Measurements from ENCODE around the gene SVOPL.

SVOPL gene

DNA sequence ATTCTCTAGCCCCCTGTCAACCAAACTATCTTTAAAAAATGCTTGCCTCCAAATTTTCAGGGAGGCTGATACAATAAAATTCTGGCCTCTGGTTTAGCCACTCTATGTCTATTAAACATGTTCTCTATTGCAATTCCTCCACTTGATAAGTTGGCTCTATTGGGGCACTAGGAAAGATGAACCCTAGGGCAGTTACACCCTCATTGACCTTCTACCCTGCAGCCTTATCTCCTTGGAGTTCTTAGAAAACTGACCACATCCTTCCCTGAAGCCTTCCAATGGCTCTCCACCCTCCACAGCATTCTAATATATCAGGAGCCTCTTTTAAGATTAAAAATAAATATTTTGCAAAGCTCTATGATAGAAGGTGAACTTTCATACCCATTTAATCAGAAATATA, 30.6 kb downstream of the SVOPL start:
- Histone ChIP-seq H3K14ac (ENCODE audit: low read length in 2 of 2) (no peak overlapping the region), H3K27me3 (ENCODE audit: control insufficient read depth in 1 of 2, insufficient read depth in 1 of 2, low read length in 2 of 2) (peaks cover under 1 to 26% of the 10 kb centered on the region in 2 experiments), H2BK120ac (ENCODE audit: low read depth, low read length) (no peak overlapping the region), H3K23ac (ENCODE audit: low read length in 2 of 2) (no peak overlapping the region), H3K27ac (ENCODE audit: low read length, poor library complexity, severe bottlenecking) (no peak overlapping the region), H2AFZ (ENCODE audit: low read depth, low read length) (no peak overlapping the region), H2BK12ac (ENCODE audit: low read length in 2 of 2) (no peak overlapping the region), H3K36me3 (ENCODE audit: control insufficient read depth in 1 of 2, insufficient read depth in 2 of 2, low read depth in 1 of 2, low read length in 2 of 2) (no peaks in the 10 kb centered on the region), H2BK15ac (ENCODE audit: low read depth, poor library complexity, severe bottlenecking) (no peak overlapping the region), H3K9ac (ENCODE audit: low read length) (no peak overlapping the region), H3K4ac (ENCODE audit: low read depth in 1 of 2, low read length in 2 of 2) (no peak overlapping the region), H3K18ac (ENCODE audit: low read depth in 1 of 2, low read length in 2 of 2) (no peak overlapping the region), H3K4me2 (ENCODE audit: low read length, poor library complexity, severe bottlenecking) (no peak overlapping the region), H3K4me1 (ENCODE audit: control insufficient read depth, insufficient read depth, low read depth, low read length) (no peaks in the 10 kb centered on the region), H4K8ac (ENCODE audit: low read length) (no peak overlapping the region), H2BK5ac (ENCODE audit: low read depth, low read length, poor library complexity, severe bottlenecking) (no peak overlapping the region), H2AK5ac (ENCODE audit: low read length, severe bottlenecking) (no peak overlapping the region), H3K4me3 (ENCODE audit: insufficient read depth in 1 of 2, low read depth in 1 of 2, low read length in 2 of 2) (no peak overlapping the region), H4K91ac (ENCODE audit: low read length) (no peak overlapping the region), H3K9me3 (ENCODE audit: control insufficient read depth, low read length) (no peaks in the 10 kb centered on the region), H3K79me1 (replicated peaks; ENCODE audit: low read length, poor library complexity, severe bottlenecking) (no peaks in the 10 kb centered on the region)
- no peak for DNase-seq

GRCh38 chr7:138669364-138669763, 31.8 kb downstream of the SVOPL start:
- Histone ChIP-seq H3K27me3 (ENCODE audit: control insufficient read depth in 1 of 2, insufficient read depth in 1 of 2, low read length in 2 of 2) (peaks cover 7 to 26% of the 10 kb centered on the region in 2 experiments), H2AK5ac (ENCODE audit: low read length, severe bottlenecking) (no peak overlapping the region), H3K9me3 (ENCODE audit: control insufficient read depth, low read length) (no peaks in the 10 kb centered on the region), H4K8ac (ENCODE audit: low read length) (no peak overlapping the region), H2BK12ac (ENCODE audit: low read length in 2 of 2) (no peak overlapping the region), H3K23ac (ENCODE audit: low read length in 2 of 2) (no peak overlapping the region), H3K18ac (ENCODE audit: low read depth in 1 of 2, low read length in 2 of 2) (no peak overlapping the region), H3K14ac (ENCODE audit: low read length in 2 of 2) (no peak overlapping the region), H3K27ac (ENCODE audit: low read length, poor library complexity, severe bottlenecking) (no peak overlapping the region), H2BK15ac (ENCODE audit: low read depth, poor library complexity, severe bottlenecking) (no peak overlapping the region), H3K4me2 (ENCODE audit: low read length, poor library complexity, severe bottlenecking) (no peak overlapping the region), H4K91ac (ENCODE audit: low read length) (no peak overlapping the region), H3K4me3 (ENCODE audit: insufficient read depth in 1 of 2, low read depth in 1 of 2, low read length in 2 of 2) (no peak overlapping the region), H2AFZ (ENCODE audit: low read depth, low read length) (no peak overlapping the region), H2BK120ac (ENCODE audit: low read depth, low read length) (no peak overlapping the region), H3K36me3 (ENCODE audit: control insufficient read depth in 1 of 2, insufficient read depth in 2 of 2, low read depth in 1 of 2, low read length in 2 of 2) (no peaks in the 10 kb centered on the region), H3K79me1 (replicated peaks; ENCODE audit: low read length, poor library complexity, severe bottlenecking) (no peaks in the 10 kb centered on the region), H2BK5ac (ENCODE audit: low read depth, low read length, poor library complexity, severe bottlenecking) (no peak overlapping the region), H3K4ac (ENCODE audit: low read depth in 1 of 2, low read length in 2 of 2) (no peak overlapping the region), H3K9ac (ENCODE audit: low read length) (no peak overlapping the region), H3K4me1 (ENCODE audit: control insufficient read depth, insufficient read depth, low read depth, low read length) (peaks cover 3% of the 10 kb centered on the region)
- 77% methylated on average over 3 of the region's 4 CpGs for WGBS
- no peak for DNase-seq

- Histone ChIP-seq H3K9ac (ENCODE audit: low read length) (no peak overlapping the region), H2BK5ac (ENCODE audit: low read depth, low read length, poor library complexity, severe bottlenecking) (no peak overlapping the region), H3K4ac (ENCODE audit: low read depth in 1 of 2, low read length in 2 of 2) (no peak overlapping the region), H3K9me3 (ENCODE audit: control insufficient read depth, low read length) (no peaks in the 10 kb centered on the region), H3K4me3 (ENCODE audit: insufficient read depth in 1 of 2, low read depth in 1 of 2, low read length in 2 of 2) (no peak overlapping the region), H3K4me1 (ENCODE audit: control insufficient read depth, insufficient read depth, low read depth, low read length) (peaks cover 7% of the 10 kb centered on the region), H2AK5ac (ENCODE audit: low read length, severe bottlenecking) (no peak overlapping the region), H3K23ac (ENCODE audit: low read length in 2 of 2) (no peak overlapping the region), H3K4me2 (ENCODE audit: low read length, poor library complexity, severe bottlenecking) (no peak overlapping the region), H3K14ac (ENCODE audit: low read length in 2 of 2) (no peak overlapping the region), H2BK15ac (ENCODE audit: low read depth, poor library complexity, severe bottlenecking) (no peak overlapping the region), H3K36me3 (ENCODE audit: control insufficient read depth in 1 of 2, insufficient read depth in 2 of 2, low read depth in 1 of 2, low read length in 2 of 2) (no peaks in the 10 kb centered on the region), H3K18ac (ENCODE audit: low read depth in 1 of 2, low read length in 2 of 2) (no peak overlapping the region), H3K27ac (ENCODE audit: low read length, poor library complexity, severe bottlenecking) (no peak overlapping the region), H2AFZ (ENCODE audit: low read depth, low read length) (no peak overlapping the region), H3K27me3 (ENCODE audit: control insufficient read depth in 1 of 2, insufficient read depth in 1 of 2, low read length in 2 of 2) (peaks cover 7 to 26% of the 10 kb centered on the region in 2 experiments), H4K8ac (ENCODE audit: low read length) (no peak overlapping the region), H4K91ac (ENCODE audit: low read length) (no peak overlapping the region), H2BK12ac (ENCODE audit: low read length in 2 of 2) (no peak overlapping the region), H3K79me1 (replicated peaks; ENCODE audit: low read length, poor library complexity, severe bottlenecking) (no peaks in the 10 kb centered on the region), H2BK120ac (ENCODE audit: low read depth, low read length) (no peak overlapping the region)
- no peak for DNase-seq
- WGBS, result 74% methylated on average over 3 of the region's 3 CpGs
Measured at GRCh38 chr7:138668946-138669345, 32.2 kb downstream of the SVOPL start.

GRCh38 chr7:138668229-138668596, 32.9 kb downstream of the SVOPL start:
- no peak overlapping the region for H3K9ac ChIP-seq (ENCODE audit: low read length)
- WGBS, result 82% methylated on average over 2 of the region's 2 CpGs
- no peak overlapping the region for H3K4me2 ChIP-seq (ENCODE audit: low read length, poor library complexity, severe bottlenecking)
- no peak overlapping the region for H4K8ac ChIP-seq (ENCODE audit: low read length)
- no peak overlapping the region for H3K14ac ChIP-seq (ENCODE audit: low read length in 2 of 2)
- no peak overlapping the region for H3K18ac ChIP-seq (ENCODE audit: low read depth in 1 of 2, low read length in 2 of 2)
- H3K36me3 ChIP-seq (ENCODE audit: control insufficient read depth in 1 of 2, insufficient read depth in 2 of 2, low read depth in 1 of 2, low read length in 2 of 2), result no peaks in the 10 kb centered on the region
- no peaks in the 10 kb centered on the region for H3K79me1 ChIP-seq (replicated peaks; ENCODE audit: low read length, poor library complexity, severe bottlenecking)
- no peaks in the 10 kb centered on the region for H3K9me3 ChIP-seq (ENCODE audit: control insufficient read depth, low read length)
- no peak overlapping the region for H2BK5ac ChIP-seq (ENCODE audit: low read depth, low read length, poor library complexity, severe bottlenecking)
- H3K27ac ChIP-seq (ENCODE audit: low read length, poor library complexity, severe bottlenecking), result no peak overlapping the region
- no peak for DNase-seq
- no peak overlapping the region for H3K4me3 ChIP-seq (ENCODE audit: insufficient read depth in 1 of 2, low read depth in 1 of 2, low read length in 2 of 2)
- no peak overlapping the region for H2BK120ac ChIP-seq (ENCODE audit: low read depth, low read length)
- H3K27me3 ChIP-seq (ENCODE audit: control insufficient read depth in 1 of 2, insufficient read depth in 1 of 2, low read length in 2 of 2), result peaks cover 10 to 26% of the 10 kb centered on the region in 2 experiments
- H3K4ac ChIP-seq (ENCODE audit: low read depth in 1 of 2, low read length in 2 of 2), result no peak overlapping the region
- no peak overlapping the region for H2AFZ ChIP-seq (ENCODE audit: low read depth, low read length)
- H3K23ac ChIP-seq (ENCODE audit: low read length in 2 of 2), result no peak overlapping the region
- H3K4me1 ChIP-seq (ENCODE audit: control insufficient read depth, insufficient read depth, low read depth, low read length), result peaks cover 8% of the 10 kb centered on the region
- H4K91ac ChIP-seq (ENCODE audit: low read length), result no peak overlapping the region
- no peak overlapping the region for H2AK5ac ChIP-seq (ENCODE audit: low read length, severe bottlenecking)
- no peak overlapping the region for H2BK15ac ChIP-seq (ENCODE audit: low read depth, poor library complexity, severe bottlenecking)
- H2BK12ac ChIP-seq (ENCODE audit: low read length in 2 of 2), result no peak overlapping the region

All from mesenchymal stem cell (in vitro differentiated cells and primary cell).